ENCODE measurements around the gene GREM2.

- no peak for TF ChIP-seq GATA2 (IDR thresholded peaks at IDR 0.05; ENCODE audit: low read depth, low read length)
- no peak for TF ChIP-seq GATA3 (IDR thresholded peaks at IDR 0.05; ENCODE audit: low read depth, low read length)
These were observed 4.9 kb downstream of the GREM2 start for GRCh38 chr1:240607006-240607405.

Data from SH-SY5Y (cell line).